H9 (cell line): ENCODE data around the gene BAZ1B. TPM values are rescaled to one million over a fixed set of nuclear protein-coding genes. Genes with fewer than 3 reads are reported as not detected.

Experiments
- DNase-seq: peaks from one replicate; pipeline ENCODE4 v3.0.0-alpha.2; 2017
- H2AFZ ChIP-seq: one replicate; pipeline ENCODE4 v1.6.1; 2013; ENCODE audit warnings: mild to moderate bottlenecking, low read length, control low read depth, moderate library complexity
- H2AK5ac ChIP-seq: 2 replicates; pipeline ENCODE4 v1.6.1; 2013; ENCODE audit warnings: low read length, control low read depth, mixed read lengths; ENCODE audit not compliant: insufficient read length
- H2BK120ac ChIP-seq: one replicate; pipeline ENCODE4 v1.6.1; 2013; ENCODE audit warnings: low read depth, mild to moderate bottlenecking, low read length, control low read depth, inconsistent platforms; ENCODE audit not compliant: poor library complexity, severe bottlenecking
- H2BK12ac ChIP-seq: 2 replicates; pipeline ENCODE4 v1.6.1; 2013; ENCODE audit warnings: low read length, control low read depth, mixed read lengths, low read depth; ENCODE audit not compliant: insufficient read length
- H2BK15ac ChIP-seq: 2 replicates; pipeline ENCODE4 v1.6.1; 2013; ENCODE audit warnings: low read depth, low read length, control low read depth
- H2BK20ac ChIP-seq: one replicate; pipeline ENCODE4 v1.6.1; 2013; ENCODE audit warnings: low read depth, mild to moderate bottlenecking, low read length, control low read depth, inconsistent platforms; ENCODE audit not compliant: poor library complexity, severe bottlenecking
- H2BK5ac ChIP-seq: 2 replicates; pipeline ENCODE4 v1.6.1; 2013; ENCODE audit warnings: low read length, control low read depth, mixed read lengths; ENCODE audit not compliant: insufficient read length
- H3K14ac ChIP-seq: 2 replicates; pipeline ENCODE4 v1.6.1; 2013; ENCODE audit warnings: low read length, control low read depth; ENCODE audit not compliant: insufficient read depth
- H3K18ac ChIP-seq: 2 replicates; pipeline ENCODE4 v1.6.1; 2013; ENCODE audit warnings: low read depth, mild to moderate bottlenecking, mixed read lengths, low read length, control low read depth; ENCODE audit not compliant: insufficient read length
- H3K23ac ChIP-seq: 2 replicates; pipeline ENCODE4 v1.6.1; 2013; ENCODE audit warnings: low read length, control low read depth, mixed read lengths, low read depth; ENCODE audit not compliant: insufficient read length
- H3K23me2 ChIP-seq: 2 replicates; pipeline ENCODE4 v1.6.1; 2013; ENCODE audit warnings: low read depth, mild to moderate bottlenecking, mixed read lengths, low read length, control low read depth; ENCODE audit not compliant: insufficient read length, poor library complexity, severe bottlenecking
- H3K27ac ChIP-seq: 2 replicates; pipeline ENCODE4 v1.5.1; 2013; ENCODE audit warnings: low read length, control low read depth, mixed read lengths, low read depth; ENCODE audit not compliant: insufficient read length
- H3K27me3 ChIP-seq: 2 replicates; pipeline ENCODE4 v1.6.1; 2013; ENCODE audit warnings: low read length, control low read depth, inconsistent platforms; ENCODE audit not compliant: insufficient read depth
- H3K4ac ChIP-seq: 2 replicates; pipeline ENCODE4 v1.6.1; 2013; ENCODE audit warnings: low read depth, mild to moderate bottlenecking, control low read depth, inconsistent platforms, low read length, moderate library complexity
- H3K4me1 ChIP-seq: 2 replicates; pipeline ENCODE4 v1.6.1; 2013; ENCODE audit warnings: low read length, control low read depth, inconsistent platforms; ENCODE audit not compliant: insufficient read depth
- H3K4me2 ChIP-seq: 2 replicates; pipeline ENCODE4 v1.6.1; 2013; ENCODE audit warnings: low read length, control low read depth, mixed read lengths; ENCODE audit not compliant: insufficient read length, insufficient read depth
- H3K56ac ChIP-seq: 2 replicates; pipeline ENCODE4 v1.6.1; 2013; ENCODE audit warnings: low read depth, mild to moderate bottlenecking, mixed read lengths, low read length, control low read depth; ENCODE audit not compliant: insufficient read length
- H3K79me1 ChIP-seq: 2 replicates; pipeline ENCODE4 v1.6.1; 2013; ENCODE audit warnings: low read depth, mild to moderate bottlenecking, moderate library complexity, low read length, control low read depth, inconsistent platforms; ENCODE audit not compliant: insufficient read depth, poor library complexity, severe bottlenecking
- H3K79me2 ChIP-seq: 2 replicates; pipeline ENCODE4 v1.6.1; 2013; ENCODE audit warnings: low read length, control low read depth, inconsistent platforms; ENCODE audit not compliant: insufficient read depth
- H3K9ac ChIP-seq: 2 replicates; pipeline ENCODE4 v1.6.1; 2013; ENCODE audit warnings: low read length, control low read depth, mixed read lengths; ENCODE audit not compliant: insufficient read length; ENCODE audit errors: extremely low read depth
- H3K9me3 ChIP-seq: one replicate; pipeline ENCODE4 v1.6.1; 2013; ENCODE audit warnings: low read depth, low read length, inconsistent platforms; ENCODE audit not compliant: control insufficient read depth
- H3T11ph ChIP-seq: one replicate; pipeline ENCODE4 v1.6.1; 2013; ENCODE audit warnings: mild to moderate bottlenecking, low read length, control low read depth, inconsistent platforms
- H4K20me1 ChIP-seq: one replicate; pipeline ENCODE4 v1.6.1; 2013; ENCODE audit not compliant: control insufficient read depth, insufficient read length, insufficient read depth
- H4K5ac ChIP-seq: 2 replicates; pipeline ENCODE4 v1.6.1; 2013; ENCODE audit warnings: low read depth, mild to moderate bottlenecking, mixed read lengths, low read length, control low read depth; ENCODE audit not compliant: insufficient read length
- H4K8ac ChIP-seq: replicated peaks from 2 replicates; pipeline ENCODE4 v1.6.1; 2013; ENCODE audit warnings: low read length, control low read depth, mixed read lengths, low read depth; ENCODE audit not compliant: insufficient read length
- H4K91ac ChIP-seq: 2 replicates; pipeline ENCODE4 v1.6.1; 2013; ENCODE audit warnings: low read depth, mild to moderate bottlenecking, moderate library complexity, mixed read lengths, low read length, control low read depth; ENCODE audit not compliant: insufficient read length
- H3K27ac Mint-ChIP-seq, 3 experiments: 2 replicates in 2 of 3; 3 replicates in 1 of 3; pipeline ENCODE4 v1.8.0; 2020 to 2021; ENCODE audit warnings: mixed read lengths in 3 of 3, mild to moderate bottlenecking in 1 of 3, moderate library complexity in 1 of 3
- H3K27me3 Mint-ChIP-seq: 2 replicates; pipeline ENCODE4 v1.8.0; 2021; ENCODE audit warnings: low read depth, mild to moderate bottlenecking, moderate library complexity, mixed read lengths
- H3K36me3 Mint-ChIP-seq, 3 experiments: 2 replicates in 2 of 3; 3 replicates in 1 of 3; pipeline ENCODE4 v1.8.0; 2020 to 2021; ENCODE audit warnings: low read depth in 3 of 3, mixed read lengths in 3 of 3; ENCODE audit not compliant: insufficient read depth in 1 of 3
- H3K4me1 Mint-ChIP-seq, 2 experiments: 2 replicates each; pipeline ENCODE4 v1.8.0; 2020; ENCODE audit warnings: mixed read lengths in 2 of 2
- H3K4me3 Mint-ChIP-seq, 2 experiments: 2 replicates in 1 of 2; 3 replicates in 1 of 2; pipeline ENCODE4 v1.8.0; 2020 to 2021; ENCODE audit warnings: mild to moderate bottlenecking in 2 of 2, mixed read lengths in 2 of 2, moderate library complexity in 1 of 2
- H3K9me3 Mint-ChIP-seq, 2 experiments: 2 replicates in 1 of 2; 3 replicates in 1 of 2; pipeline ENCODE4 v1.8.0; 2020; ENCODE audit warnings: mild to moderate bottlenecking in 2 of 2, mixed read lengths in 2 of 2, moderate library complexity in 1 of 2
- WGBS: extraction: QIAGEN DNeasy Blood & Tissue Kit; methylation state at CpG from one replicate; pipeline ENCODE4 v1.1.7; 2013; ENCODE audit warnings: missing lambda C conversion rate, low lambda C conversion rate, mixed read lengths; ENCODE audit not compliant: insufficient read length; ENCODE audit errors: extremely low coverage; 5-methylcytosine and 5-hydroxymethylcytosine counted together
- total RNA-seq: library from RNA; stranded (reverse); gene quantifications from 2 replicates; pipeline ENCODE4 v1.2.1, GENCODE V29; 2021
- TF ChIP-seq, protein P1 (sequence below): fragments of 200-600 bp; sonication (generic); conservative IDR thresholded peaks from 3 replicates; pipeline ENCODE4 v1.8.0; 2021; ENCODE audit warnings: antibody characterized with exemption, mild to moderate bottlenecking

BAZ1B gene
- total RNA-seq, 1 experiment from 2014 or later = 96.4 TPM

DNA sequence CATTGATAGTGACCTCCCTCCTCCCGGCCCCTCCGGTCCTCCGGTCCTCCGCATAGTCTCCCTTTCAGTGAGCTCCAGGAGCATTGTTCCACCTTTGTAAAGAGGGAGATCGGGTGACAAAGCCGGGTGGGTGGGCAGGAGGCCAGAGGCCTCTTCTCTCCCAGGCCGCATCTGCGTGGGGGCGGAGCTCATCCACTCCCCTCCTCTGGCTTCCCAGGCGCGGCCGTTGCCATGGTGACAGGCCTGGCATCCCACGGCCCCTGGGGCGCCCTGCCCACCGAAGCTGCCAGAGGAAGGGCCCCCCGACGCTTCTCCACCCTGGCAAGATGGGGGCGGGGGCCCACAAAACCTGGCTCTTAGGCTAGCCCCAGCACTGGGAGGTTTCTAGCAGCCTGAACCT lies 92.9 kb downstream of the BAZ1B start:
- no peak overlapping the region for H3K27ac Mint-ChIP-seq
- TF ChIP-seq, protein P1, sequence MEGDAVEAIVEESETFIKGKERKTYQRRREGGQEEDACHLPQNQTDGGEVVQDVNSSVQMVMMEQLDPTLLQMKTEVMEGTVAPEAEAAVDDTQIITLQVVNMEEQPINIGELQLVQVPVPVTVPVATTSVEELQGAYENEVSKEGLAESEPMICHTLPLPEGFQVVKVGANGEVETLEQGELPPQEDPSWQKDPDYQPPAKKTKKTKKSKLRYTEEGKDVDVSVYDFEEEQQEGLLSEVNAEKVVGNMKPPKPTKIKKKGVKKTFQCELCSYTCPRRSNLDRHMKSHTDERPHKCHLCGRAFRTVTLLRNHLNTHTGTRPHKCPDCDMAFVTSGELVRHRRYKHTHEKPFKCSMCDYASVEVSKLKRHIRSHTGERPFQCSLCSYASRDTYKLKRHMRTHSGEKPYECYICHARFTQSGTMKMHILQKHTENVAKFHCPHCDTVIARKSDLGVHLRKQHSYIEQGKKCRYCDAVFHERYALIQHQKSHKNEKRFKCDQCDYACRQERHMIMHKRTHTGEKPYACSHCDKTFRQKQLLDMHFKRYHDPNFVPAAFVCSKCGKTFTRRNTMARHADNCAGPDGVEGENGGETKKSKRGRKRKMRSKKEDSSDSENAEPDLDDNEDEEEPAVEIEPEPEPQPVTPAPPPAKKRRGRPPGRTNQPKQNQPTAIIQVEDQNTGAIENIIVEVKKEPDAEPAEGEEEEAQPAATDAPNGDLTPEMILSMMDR = no peak
- Histone ChIP-seq H3K79me2 (no peaks in the 10 kb centered on the region), H3K4me2 (no peak overlapping the region), H3K4ac (no peak overlapping the region), H3K23ac (no peak overlapping the region), H2AK5ac (no peak overlapping the region), H2BK12ac (no peak overlapping the region), H3K14ac (no peak overlapping the region), H2BK5ac (no peak overlapping the region), H3K27me3 (no peaks in the 10 kb centered on the region), H2AFZ (no peak overlapping the region), H3K9ac (no peak overlapping the region), H4K8ac (no peak overlapping the region), H3K27ac (no peak overlapping the region), H3K4me1 (no peaks in the 10 kb centered on the region), H2BK120ac (no peak overlapping the region), H3K79me1 (no peaks in the 10 kb centered on the region), H4K20me1 (no peaks in the 10 kb centered on the region), H3K23me2 (no peaks in the 10 kb centered on the region), H3K9me3 (no peaks in the 10 kb centered on the region), H4K5ac (no peak overlapping the region), H3K18ac (no peak overlapping the region), H3K56ac (no peak overlapping the region), H4K91ac (no peak overlapping the region), H3T11ph (no peak overlapping the region), H2BK20ac (no peak overlapping the region), H2BK15ac (no peak overlapping the region)
- peaks cover 0 to 9% of the 10 kb centered on the region in 2 experiments; a peak in 2 of 4 replicates for H3K4me1 Mint-ChIP-seq
- peak; percentile 81 for DNase-seq
- no CpG with 5 or more reads among the region's 18 CpGs for WGBS
- no peaks in the 10 kb centered on the region; a peak in 1 of 7 replicates for H3K36me3 Mint-ChIP-seq
- H3K9me3 Mint-ChIP-seq = no peaks in the 10 kb centered on the region
- H3K27me3 Mint-ChIP-seq = peaks cover 6% of the 10 kb centered on the region
- no peak overlapping the region for H3K4me3 Mint-ChIP-seq
